Measurements from ENCODE around the gene PPIP5K1.
A peak's percentile ranks its signal among the peaks of the same experiment; 100 is the strongest.
"Not testable (repeated sequence)": the region's sequence is repeated elsewhere in the genome, so short reads cannot be mapped to it uniquely, and the experiment has no call there.

PPIP5K1 gene

GRCh38 chr15:43545426-43545825, 44.6 kb downstream of the PPIP5K1 start:
- no peak for DNase-seq

- no peak for DNase-seq
These were observed 45.7 kb downstream of the PPIP5K1 start for GRCh38 chr15:43544266-43544665.

GRCh38 chr15:43541785-43542184, 48.2 kb downstream of the PPIP5K1 start:
- no peak for DNase-seq

GRCh38 chr15:43538091-43538490, 51.9 kb downstream of the PPIP5K1 start:
- no peak for DNase-seq

GRCh38 chr15:43534897-43535296, 55.1 kb downstream of the PPIP5K1 start:
- DNase-seq: no peak

- not testable (repeated sequence) for DNase-seq
These were observed 57.2 kb downstream of the PPIP5K1 start for GRCh38 chr15:43532826-43533225.

- DNase-seq: peak in 19 of 58 donors; percentile 24 to 52 (median 36)
These were observed 58.9 kb downstream of the PPIP5K1 start for GRCh38 chr15:43531018-43531670.

- no peak for DNase-seq
These were observed 60.2 kb downstream of the PPIP5K1 start for GRCh38 chr15:43529587-43530345.

GRCh38 chr15:43529141-43529540, 60.9 kb downstream of the PPIP5K1 start:
- no peak for DNase-seq

GRCh38 chr15:43528542-43529007, 61.4 kb downstream of the PPIP5K1 start:
- DNase-seq: no peak

- no peak for DNase-seq
These were observed 62.0 kb downstream of the PPIP5K1 start for GRCh38 chr15:43527802-43528541.

GRCh38 chr15:43527016-43527801, 62.8 kb downstream of the PPIP5K1 start:
- DNase-seq: peak in 2 of 58 donors; percentile 18 to 38

GRCh38 chr15:43526261-43526930, 63.6 kb downstream of the PPIP5K1 start:
- DNase-seq: no peak

- no peak for DNase-seq
These were observed 64.9 kb downstream of the PPIP5K1 start for GRCh38 chr15:43525131-43525530.

- DNase-seq: no peak
These were observed 65.7 kb downstream of the PPIP5K1 start for GRCh38 chr15:43524254-43524845.

- DNase-seq: no peak
These were observed 66.4 kb downstream of the PPIP5K1 start for GRCh38 chr15:43523646-43524045.

- no peak for DNase-seq
These were observed 67.8 kb downstream of the PPIP5K1 start for GRCh38 chr15:43522247-43522646.

GRCh38 chr15:43521419-43521818, 68.6 kb downstream of the PPIP5K1 start:
- no peak for DNase-seq

GRCh38 chr15:43520138-43520537, 69.9 kb downstream of the PPIP5K1 start:
- DNase-seq: no peak

- DNase-seq: peak in 29 of 58 donors; percentile 15 to 73 (median 40)
These were observed 70.8 kb downstream of the PPIP5K1 start for GRCh38 chr15:43519196-43519595.

All from anterior cingulate cortex (tissue), 58 donors.